B cell (primary cell): ENCODE results near the gene ZBTB11.

Experiments
- CTCF ChIP-seq: fragments of 200-600 bp; IDR thresholded peaks from one replicate; pipeline ENCODE4 v1.8.0; 2022; ENCODE audit warnings: antibody characterized with exemption, mild to moderate bottlenecking
- EZH2 ChIP-seq: IDR thresholded peaks from 2 replicates; pipeline ENCODE4 v1.6.1; 2012; ENCODE audit warnings: borderline replicate concordance, low read depth, mild to moderate bottlenecking, moderate library complexity, low read length; ENCODE audit not compliant: insufficient read depth, poor library complexity, severe bottlenecking

GRCh38 chr3:101725890-101726275 lies 49.0 kb upstream of the ZBTB11 start:
- TF ChIP-seq CTCF (no peak), EZH2 (no peak)
